Measurements from ENCODE around the gene SCAANT1.

SCAANT1 gene

GRCh38 chr3:63863150-63864007 is 48.8 kb downstream of the SCAANT1 start, which contains the start of the genes ATXN7 and THOC7:
ATXN7 (plus strand) TSS chr3:63863867; CDS start chr3:63912599, 48,732 bp downstream.
THOC7 (minus strand) TSS chr3:63863805; CDS start chr3:63863790, 15 bp downstream.
- DNase-seq (ENCODE audit: low read depth) = no peak

DNA sequence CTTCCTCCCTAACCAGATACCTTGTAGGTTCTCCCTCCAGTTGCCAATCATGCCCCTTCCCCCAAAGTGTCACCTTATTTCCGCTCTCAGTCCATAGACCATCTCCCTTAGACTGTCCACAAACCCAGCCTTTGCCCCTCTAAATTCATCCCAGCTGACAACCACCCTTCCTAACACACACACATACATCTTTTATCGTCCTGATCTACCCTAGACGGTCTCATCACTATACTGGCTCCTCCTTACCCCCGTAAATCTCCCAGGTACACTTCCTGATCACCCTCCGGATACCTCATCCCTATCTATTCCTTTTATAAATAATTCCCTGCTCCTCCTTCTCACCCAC is 49.4 kb downstream of the SCAANT1 start:
- DNase-seq (ENCODE audit: low read depth) = no peak
